HepG2 (cell line): ENCODE results near the gene RAET1E. TPM values are rescaled to one million over a fixed set of nuclear protein-coding genes. Genes with fewer than 3 reads are reported as not detected.
A peak's percentile ranks its signal among the peaks of the same experiment; 100 is the strongest.

Source experiments
- ARID5B ChIP-seq: IDR thresholded peaks from 2 replicates; pipeline ENCODE4 v1.4.0; 2020; ENCODE audit warnings: mild to moderate bottlenecking, missing genetic modification reagents
- ASH2L ChIP-seq: fragments of 300-600, 200-600 bp; sonication (generic); IDR thresholded peaks from 2 replicates; pipeline ENCODE4 v1.7.0; 2017; ENCODE audit warnings: low read depth, mild to moderate bottlenecking, moderate library complexity, mixed read lengths, low read length; ENCODE audit not compliant: insufficient read length
- CSRNP1 ChIP-seq: sonication (generic); formaldehyde crosslinking; IDR thresholded peaks from 2 replicates; pipeline ENCODE4 v1.8.1; 2023; ENCODE audit warnings: mild to moderate bottlenecking, missing genetic modification reagents
- EED ChIP-seq: sonication (generic); formaldehyde crosslinking; IDR thresholded peaks from 2 replicates; pipeline ENCODE4 v1.5.0; 2020; ENCODE audit warnings: mild to moderate bottlenecking, missing genetic modification reagents
- EP300 ChIP-seq, 3 experiments: sonication (generic) in 1 of 3; formaldehyde crosslinking in 1 of 3; IDR thresholded peaks; 2 replicates each; pipeline versions ENCODE4 v1.5.1 to v1.6.1; 2011 to 2020; ENCODE audit warnings: low read depth in 2 of 3, low read length in 2 of 3, borderline replicate concordance in 1 of 3, improper control_type of control experiment in 1 of 3, mild to moderate bottlenecking in 1 of 3, missing genetic modification reagents in 1 of 3, moderate library complexity in 1 of 3
- FOXA3 ChIP-seq: IDR thresholded peaks from 2 replicates; pipeline ENCODE4 v1.6.1; 2016; ENCODE audit warnings: missing genetic modification reagents, missing compliant biosample characterization
- IRF2 ChIP-seq: IDR thresholded peaks from 2 replicates; pipeline ENCODE4 v1.6.1; 2018; ENCODE audit warnings: missing genetic modification reagents, missing compliant biosample characterization
- KMT2B ChIP-seq: IDR thresholded peaks from 2 replicates; pipeline ENCODE4 v1.6.1; 2016; ENCODE audit warnings: missing genetic modification reagents, missing compliant biosample characterization
- MEF2D ChIP-seq: sonication (generic); formaldehyde crosslinking; IDR thresholded peaks from 2 replicates; pipeline ENCODE4 v1.5.1; 2020; ENCODE audit warnings: mild to moderate bottlenecking, missing genetic modification reagents
- NAIF1 ChIP-seq: sonication (generic); formaldehyde crosslinking; IDR thresholded peaks from 2 replicates; pipeline ENCODE4 v1.5.0; 2020; ENCODE audit warnings: mild to moderate bottlenecking, missing genetic modification reagents, borderline replicate concordance
- NR2F6 ChIP-seq, 2 experiments: IDR thresholded peaks; 2 replicates each; pipeline ENCODE4 v1.6.1; 2016; ENCODE audit warnings: antibody characterized with exemption in 1 of 2, mild to moderate bottlenecking in 1 of 2
- RARA ChIP-seq: IDR thresholded peaks from 2 replicates; pipeline ENCODE4 v1.6.1; 2016; ENCODE audit warnings: missing genetic modification reagents, missing compliant biosample characterization
- TFDP1 ChIP-seq: IDR thresholded peaks from 2 replicates; pipeline ENCODE4 v1.6.1; 2016; ENCODE audit warnings: missing compliant biosample characterization, missing genetic modification reagents, borderline replicate concordance
- polyA plus RNA-seq, 8 experiments: library from polyadenylated mRNA; depleted of rRNA in 3 of 8; stranded (reverse) in 7 of 8; unstranded in 1 of 8; fragments of >200 nt; fragmentation: Illumina TruSeq in 4 of 8; extraction: Trizol in 4 of 8; gene quantifications; 2 replicates each; pipeline versions ENCODE4 v1.2.1 to v1.2.3, GENCODE V29; 2011 to 2016; ENCODE audit warnings: low read depth in 4 of 8, missing spikeins in 1 of 8, mixed read lengths in 1 of 8; ENCODE audit not compliant: insufficient read depth in 1 of 8
- total RNA-seq, 5 experiments: library from RNA; depleted of rRNA; stranded (reverse); fragments of >200 nt; fragmentation: Illumina TruSeq; extraction: Trizol; gene quantifications; 2 replicates each; pipeline ENCODE4 v1.2.3, GENCODE V29; 2016; ENCODE audit warnings: low read depth in 1 of 5
- TF ChIP-seq, protein P1 (sequence below): sonication (generic); formaldehyde crosslinking; IDR thresholded peaks from 2 replicates; pipeline ENCODE4 v1.5.1; 2020; ENCODE audit warnings: mild to moderate bottlenecking, missing genetic modification reagents, borderline replicate concordance

Gene RAET1E
- total and polyA plus RNA-seq, 2 of the 13 experiments (the other 11 are each of a cell fraction or from before 2014, with no cell fraction given) = not detected

DNA sequence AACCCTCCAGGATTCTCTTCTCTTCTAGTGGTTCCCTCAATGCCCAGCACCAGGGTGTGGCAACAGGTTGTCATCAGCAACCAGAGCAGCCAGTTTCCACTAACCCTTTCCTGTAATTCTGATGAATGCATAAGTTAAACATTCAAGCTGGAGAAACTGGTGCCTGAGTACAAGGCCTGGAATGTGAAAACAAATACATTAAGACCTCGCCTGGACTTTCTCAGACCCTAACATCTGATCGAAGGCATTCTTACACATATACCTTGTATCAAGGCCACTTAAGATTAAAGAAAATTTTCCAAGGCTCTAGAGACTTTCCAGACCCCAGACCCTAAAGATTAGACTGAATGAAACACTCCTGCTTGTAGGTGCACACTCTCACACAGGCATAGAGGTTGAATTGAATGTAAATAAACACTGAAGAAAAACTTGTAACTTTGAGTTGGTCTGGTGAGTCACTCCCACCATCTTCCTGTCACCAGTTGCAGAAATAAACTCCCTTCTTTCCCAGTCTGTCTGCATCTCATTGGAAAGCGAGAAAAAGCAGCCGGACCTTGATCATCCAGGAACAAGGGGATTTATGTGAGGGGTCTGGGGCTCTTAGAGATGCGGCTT is 42.8 kb downstream of the RAET1E start (continued):
- TF ChIP-seq, protein P1, sequence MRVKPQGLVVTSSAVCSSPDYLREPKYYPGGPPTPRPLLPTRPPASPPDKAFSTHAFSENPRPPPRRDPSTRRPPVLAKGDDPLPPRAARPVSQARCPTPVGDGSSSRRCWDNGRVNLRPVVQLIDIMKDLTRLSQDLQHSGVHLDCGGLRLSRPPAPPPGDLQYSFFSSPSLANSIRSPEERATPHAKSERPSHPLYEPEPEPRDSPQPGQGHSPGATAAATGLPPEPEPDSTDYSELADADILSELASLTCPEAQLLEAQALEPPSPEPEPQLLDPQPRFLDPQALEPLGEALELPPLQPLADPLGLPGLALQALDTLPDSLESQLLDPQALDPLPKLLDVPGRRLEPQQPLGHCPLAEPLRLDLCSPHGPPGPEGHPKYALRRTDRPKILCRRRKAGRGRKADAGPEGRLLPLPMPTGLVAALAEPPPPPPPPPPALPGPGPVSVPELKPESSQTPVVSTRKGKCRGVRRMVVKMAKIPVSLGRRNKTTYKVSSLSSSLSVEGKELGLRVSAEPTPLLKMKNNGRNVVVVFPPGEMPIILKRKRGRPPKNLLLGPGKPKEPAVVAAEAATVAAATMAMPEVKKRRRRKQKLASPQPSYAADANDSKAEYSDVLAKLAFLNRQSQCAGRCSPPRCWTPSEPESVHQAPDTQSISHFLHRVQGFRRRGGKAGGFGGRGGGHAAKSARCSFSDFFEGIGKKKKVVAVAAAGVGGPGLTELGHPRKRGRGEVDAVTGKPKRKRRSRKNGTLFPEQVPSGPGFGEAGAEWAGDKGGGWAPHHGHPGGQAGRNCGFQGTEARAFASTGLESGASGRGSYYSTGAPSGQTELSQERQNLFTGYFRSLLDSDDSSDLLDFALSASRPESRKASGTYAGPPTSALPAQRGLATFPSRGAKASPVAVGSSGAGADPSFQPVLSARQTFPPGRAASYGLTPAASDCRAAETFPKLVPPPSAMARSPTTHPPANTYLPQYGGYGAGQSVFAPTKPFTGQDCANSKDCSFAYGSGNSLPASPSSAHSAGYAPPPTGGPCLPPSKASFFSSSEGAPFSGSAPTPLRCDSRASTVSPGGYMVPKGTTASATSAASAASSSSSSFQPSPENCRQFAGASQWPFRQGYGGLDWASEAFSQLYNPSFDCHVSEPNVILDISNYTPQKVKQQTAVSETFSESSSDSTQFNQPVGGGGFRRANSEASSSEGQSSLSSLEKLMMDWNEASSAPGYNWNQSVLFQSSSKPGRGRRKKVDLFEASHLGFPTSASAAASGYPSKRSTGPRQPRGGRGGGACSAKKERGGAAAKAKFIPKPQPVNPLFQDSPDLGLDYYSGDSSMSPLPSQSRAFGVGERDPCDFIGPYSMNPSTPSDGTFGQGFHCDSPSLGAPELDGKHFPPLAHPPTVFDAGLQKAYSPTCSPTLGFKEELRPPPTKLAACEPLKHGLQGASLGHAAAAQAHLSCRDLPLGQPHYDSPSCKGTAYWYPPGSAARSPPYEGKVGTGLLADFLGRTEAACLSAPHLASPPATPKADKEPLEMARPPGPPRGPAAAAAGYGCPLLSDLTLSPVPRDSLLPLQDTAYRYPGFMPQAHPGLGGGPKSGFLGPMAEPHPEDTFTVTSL = peak; percentile 60; the same call in 1 of the 2 replicates
- TF ChIP-seq EP300 (IDR thresholded peaks at IDR 0.05; ENCODE audit: low read depth in 2 of 2, low read length in 2 of 2) = peak in 1 of 2 experiments; percentile 35; a peak in 1 of 4 replicates
- TF ChIP-seq EP300 (CRISPR knock-in tag; IDR thresholded peaks at IDR 0.05; ENCODE audit: borderline replicate concordance) = 0 out of 2 replicates have a peak, but pooled peaks have one; percentile 21
- TF ChIP-seq KMT2B (CRISPR knock-in tag) = no peak
- TF ChIP-seq ASH2L = peak; percentile 64
- TF ChIP-seq NR2F6 (IDR thresholded peaks at IDR 0.05) = no peak; the same call in 1 of the 2 replicates
- TF ChIP-seq NR2F6 (CRISPR knock-in tag; IDR thresholded peaks at IDR 0.05) = peak; percentile 8; the same call in 1 of the 2 replicates
- TF ChIP-seq FOXA3 (CRISPR knock-in tag) = peak; percentile 31; the same call in 1 of the 2 replicates
- TF ChIP-seq TFDP1 = no peak
- TF ChIP-seq RARA (CRISPR knock-in tag) = 0 out of 2 replicates have a peak, but pooled peaks have one; percentile 36
- TF ChIP-seq MEF2D = peak; percentile 17; the same call in 1 of the 2 replicates
- no peak for TF ChIP-seq NAIF1 (CRISPR knock-in tag)
- 0 out of 2 replicates have a peak, but pooled peaks have one; percentile 48 for TF ChIP-seq IRF2
- TF ChIP-seq EED (CRISPR knock-in tag) = no peak
- TF ChIP-seq ARID5B (CRISPR knock-in tag) = peak; percentile 76
- no peak for TF ChIP-seq CSRNP1 (CRISPR knock-in tag)
